Measurements from ENCODE around the gene CASS4. TPM values are rescaled to one million over a fixed set of nuclear protein-coding genes. Genes with fewer than 3 reads are reported as not detected.

The CASS4 gene
- total RNA-seq, 1 experiment from 2014 or later = 0.28 TPM

GRCh38 chr20:56426026-56426425 is 14.0 kb downstream of the CASS4 start:
- Histone ChIP-seq H3K27ac (ENCODE audit: low read depth, low read length, poor library complexity, severe bottlenecking) (no peak overlapping the region), H3K36me3 (ENCODE audit: insufficient read depth, low read length, poor library complexity, severe bottlenecking) (no peaks in the 10 kb centered on the region), H3K4me1 (ENCODE audit: insufficient read depth, low read length, poor library complexity, severe bottlenecking) (peaks cover 8% of the 10 kb centered on the region), H3K4me3 (ENCODE audit: low read depth, low read length, poor library complexity, severe bottlenecking) (no peak overlapping the region), H3K27me3 (replicated peaks; ENCODE audit: insufficient read depth, low read depth, low read length, poor library complexity) (no peaks in the 10 kb centered on the region), H3K9me3 (ENCODE audit: low read depth, low read length, poor library complexity, severe bottlenecking) (no peaks in the 10 kb centered on the region)
- POLR2A ChIA-PET (ENCODE audit: low non-redundant PET) = no interaction called here
- no peak for DNase-seq (ENCODE audit: low spot score)
- no TSS peak for BruUV-seq (replicated peaks)
- intact Hi-C loops (cut with micrococcal nuclease; ENCODE audit: unreplicated experiment) = no loop called here
- CTCF ChIA-PET = no interaction called here
- TF ChIP-seq CTCF (conservative IDR thresholded peaks at IDR 0.05; ENCODE audit: low read depth, low read length) (no peak), EZH2 (IDR thresholded peaks at IDR 0.05; ENCODE audit: borderline replicate concordance, low read depth, low read length, poor library complexity, severe bottlenecking) (no peak)

GRCh38 chr20:56426926-56427325 is 14.9 kb downstream of the CASS4 start:
- H3K27ac ChIP-seq (ENCODE audit: low read depth, low read length, poor library complexity, severe bottlenecking) = no peak overlapping the region
- H3K4me3 ChIP-seq (ENCODE audit: low read depth, low read length, poor library complexity, severe bottlenecking) = no peak overlapping the region
- peaks cover 8% of the 10 kb centered on the region for H3K4me1 ChIP-seq (ENCODE audit: insufficient read depth, low read length, poor library complexity, severe bottlenecking)
- ChIA-PET CTCF (no interaction called here), POLR2A (ENCODE audit: low non-redundant PET) (no interaction called here)
- no peaks in the 10 kb centered on the region for H3K9me3 ChIP-seq (ENCODE audit: low read depth, low read length, poor library complexity, severe bottlenecking)
- H3K27me3 ChIP-seq (replicated peaks; ENCODE audit: insufficient read depth, low read depth, low read length, poor library complexity) = no peaks in the 10 kb centered on the region
- DNase-seq (ENCODE audit: low spot score) = no peak
- TF ChIP-seq EZH2 (IDR thresholded peaks at IDR 0.05; ENCODE audit: borderline replicate concordance, low read depth, low read length, poor library complexity, severe bottlenecking) (no peak), CTCF (conservative IDR thresholded peaks at IDR 0.05; ENCODE audit: low read depth, low read length) (no peak)
- intact Hi-C loops (cut with micrococcal nuclease; ENCODE audit: unreplicated experiment) = no loop called here
- H3K36me3 ChIP-seq (ENCODE audit: insufficient read depth, low read length, poor library complexity, severe bottlenecking) = no peaks in the 10 kb centered on the region
- BruUV-seq (replicated peaks) = no TSS peak

- intact Hi-C loops (cut with micrococcal nuclease; ENCODE audit: unreplicated experiment) = no loop called here
- Histone ChIP-seq H3K4me3 (ENCODE audit: low read depth, low read length, poor library complexity, severe bottlenecking) (no peak overlapping the region), H3K27ac (ENCODE audit: low read depth, low read length, poor library complexity, severe bottlenecking) (no peak overlapping the region), H3K27me3 (replicated peaks; ENCODE audit: insufficient read depth, low read depth, low read length, poor library complexity) (no peaks in the 10 kb centered on the region), H3K4me1 (ENCODE audit: insufficient read depth, low read length, poor library complexity, severe bottlenecking) (peaks cover under 1% of the 10 kb centered on the region), H3K9me3 (ENCODE audit: low read depth, low read length, poor library complexity, severe bottlenecking) (no peaks in the 10 kb centered on the region), H3K36me3 (ENCODE audit: insufficient read depth, low read length, poor library complexity, severe bottlenecking) (no peaks in the 10 kb centered on the region)
- ChIA-PET CTCF (no interaction called here), POLR2A (ENCODE audit: low non-redundant PET) (no interaction called here)
- BruUV-seq (replicated peaks) = no TSS peak
- DNase-seq (ENCODE audit: low spot score) = no peak
- TF ChIP-seq CTCF (conservative IDR thresholded peaks at IDR 0.05; ENCODE audit: low read depth, low read length) = no peak
- TF ChIP-seq EZH2 (IDR thresholded peaks at IDR 0.05; ENCODE audit: borderline replicate concordance, low read depth, low read length, poor library complexity, severe bottlenecking) = no peak
Observed at GRCh38 chr20:56427797-56428196, 15.7 kb downstream of the CASS4 start.
